Suprapubic skin (tissue), 4 donors: ENCODE data around the gene TRNAU1AP.

Experiments used
- CTCF ChIP-seq, 2 donors: fragments of 200-600 bp in 1 of 2; fragments of 450-650 bp in 1 of 2; sonication (generic) in 1 of 2; IDR thresholded peaks; one replicate each; pipeline ENCODE4 v1.5.1; 2016 to 2019; ENCODE audit warnings: antibody characterized with exemption in 2 of 2, mild to moderate bottlenecking in 1 of 2, moderate library complexity in 1 of 2
- EP300 ChIP-seq: sonication (generic); formaldehyde crosslinking; IDR thresholded peaks from one replicate; pipeline ENCODE4 v1.6.1; 2017; ENCODE audit warnings: antibody characterized with exemption
- POLR2A ChIP-seq, 2 donors: fragments of 450-650 bp; IDR thresholded peaks; one replicate each; pipeline ENCODE4 v1.6.1; 2017; ENCODE audit warnings: antibody characterized with exemption in 2 of 2, mild to moderate bottlenecking in 2 of 2, moderate library complexity in 2 of 2
- POLR2AphosphoS5 ChIP-seq, 3 donors: sonication (generic); formaldehyde crosslinking; IDR thresholded peaks; one replicate each; pipeline ENCODE4 v1.6.1; 2017; ENCODE audit warnings: antibody characterized with exemption in 3 of 3

- TF ChIP-seq POLR2AphosphoS5 (IDR thresholded peaks at IDR 0.05) (no peak), CTCF (IDR thresholded peaks at IDR 0.05) (no peak), POLR2A (IDR thresholded peaks at IDR 0.05) (no peak), EP300 (no peak)
Observed at GRCh38 chr1:28540651-28541050, 12.2 kb upstream of the TRNAU1AP start.
